ENCODE data around the gene AP5B1.
"Not testable (repeated sequence)": the region's sequence is repeated elsewhere in the genome, so short reads cannot be mapped to it uniquely, and the experiment has no call there.

AP5B1 gene

DNA sequence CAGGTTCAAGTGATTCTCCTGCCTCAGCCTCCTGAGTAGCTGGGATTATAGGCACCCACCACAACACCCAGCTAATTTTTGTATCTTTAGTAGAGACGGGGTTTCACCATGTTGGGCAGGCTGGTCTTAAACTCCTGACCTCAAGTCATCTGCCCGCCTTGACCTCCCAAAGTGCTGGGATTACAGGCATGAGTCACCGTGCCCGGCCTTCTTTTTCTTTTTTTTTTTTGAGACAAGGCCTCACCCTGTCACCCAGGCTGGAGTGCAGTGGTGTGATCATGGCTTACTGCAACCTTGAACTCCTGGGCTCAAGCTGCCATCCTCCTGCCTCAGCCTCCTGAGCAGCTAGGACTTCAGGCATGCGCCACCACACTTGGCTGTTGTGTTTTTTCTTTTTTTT, 13.0 kb downstream of the AP5B1 start:
- not testable (repeated sequence) for DNase-seq (ENCODE audit: low read depth in 2 of 3, low spot score in 2 of 3)

DNA sequence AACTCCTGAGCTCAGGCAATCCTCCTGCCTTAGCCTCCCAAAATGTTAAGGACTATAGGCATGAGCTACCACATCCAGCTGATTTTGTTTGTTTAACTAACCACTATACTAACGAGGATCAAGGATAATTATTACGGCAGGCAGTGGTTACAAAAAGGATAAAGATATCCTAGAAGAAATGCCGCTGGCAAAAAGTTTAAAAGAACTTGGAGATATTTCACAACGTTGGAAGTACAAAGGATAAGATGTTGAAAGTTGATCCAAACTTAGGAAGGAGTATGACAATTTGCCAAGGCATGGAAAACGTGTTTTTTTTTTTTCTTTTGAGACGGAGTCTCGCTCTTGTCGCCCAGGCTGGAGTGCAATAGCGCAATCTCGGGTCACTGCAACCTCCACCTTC, 13.4 kb downstream of the AP5B1 start:
- no peak for DNase-seq (ENCODE audit: low read depth in 2 of 3, low spot score in 2 of 3)

DNA sequence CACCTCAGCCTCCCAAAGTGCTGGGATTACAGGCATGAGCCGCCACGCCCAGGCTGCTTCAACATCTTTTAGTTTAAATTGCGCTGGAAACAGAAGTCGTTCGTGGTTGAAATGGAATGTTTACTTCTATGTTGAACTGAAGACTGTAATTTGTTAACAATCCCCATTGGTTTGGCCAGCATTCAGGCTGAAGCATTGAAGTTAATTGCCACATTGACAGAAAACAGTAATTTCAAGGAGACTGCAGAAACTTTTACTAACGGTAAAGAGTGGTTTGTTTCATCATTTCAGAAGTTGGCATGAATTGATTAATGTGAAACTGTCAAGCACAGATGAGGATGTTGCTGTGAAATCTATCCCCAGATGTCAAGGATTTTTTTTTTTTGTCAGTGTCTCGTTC, 14.2 kb downstream of the AP5B1 start:
- no peak for DNase-seq (ENCODE audit: low read depth in 2 of 3, low spot score in 2 of 3)

DNA sequence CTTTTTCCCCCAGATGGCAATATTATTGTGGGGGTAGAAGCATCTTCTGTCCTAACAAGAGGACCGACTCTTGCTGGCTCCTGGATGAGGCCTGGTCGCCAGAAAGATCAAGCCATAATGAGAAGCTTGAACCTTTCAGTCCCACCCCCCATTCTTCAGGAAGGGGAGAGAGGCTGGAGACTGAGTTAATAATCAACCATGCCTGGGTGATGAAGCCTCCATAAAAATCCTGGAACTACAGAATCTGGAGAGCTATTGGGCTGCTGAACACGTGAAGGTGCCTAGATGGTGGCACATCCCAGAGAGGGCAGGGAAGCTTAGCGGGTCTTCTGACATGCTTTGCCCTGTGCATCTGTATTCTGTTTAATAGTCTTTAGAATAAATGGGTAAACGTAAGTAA, 16.3 kb downstream of the AP5B1 start:
- no peak for DNase-seq (ENCODE audit: low read depth in 2 of 3, low spot score in 2 of 3)

DNA sequence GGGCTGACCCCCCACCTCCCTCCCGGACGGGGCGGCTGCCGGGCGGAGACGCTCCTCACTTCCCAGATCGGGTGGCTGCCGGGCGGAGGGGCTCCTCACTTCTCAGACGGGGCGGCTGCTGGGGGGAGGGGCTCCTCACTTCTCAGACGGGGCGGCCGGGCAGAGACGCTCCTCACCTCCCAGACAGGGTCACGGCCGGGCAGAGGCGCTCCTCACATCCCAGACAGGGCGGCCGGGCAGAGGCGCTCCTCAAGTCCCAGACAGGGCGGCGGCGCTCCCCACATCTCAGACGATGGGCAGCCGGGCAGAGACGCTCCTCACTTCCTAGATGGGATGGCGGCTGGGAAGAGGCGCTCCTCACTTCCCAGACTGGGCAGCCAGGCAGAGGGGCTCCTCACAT, 18.0 kb downstream of the AP5B1 start:
- not testable (repeated sequence) for DNase-seq (ENCODE audit: low read depth in 2 of 3, low spot score in 2 of 3)

DNA sequence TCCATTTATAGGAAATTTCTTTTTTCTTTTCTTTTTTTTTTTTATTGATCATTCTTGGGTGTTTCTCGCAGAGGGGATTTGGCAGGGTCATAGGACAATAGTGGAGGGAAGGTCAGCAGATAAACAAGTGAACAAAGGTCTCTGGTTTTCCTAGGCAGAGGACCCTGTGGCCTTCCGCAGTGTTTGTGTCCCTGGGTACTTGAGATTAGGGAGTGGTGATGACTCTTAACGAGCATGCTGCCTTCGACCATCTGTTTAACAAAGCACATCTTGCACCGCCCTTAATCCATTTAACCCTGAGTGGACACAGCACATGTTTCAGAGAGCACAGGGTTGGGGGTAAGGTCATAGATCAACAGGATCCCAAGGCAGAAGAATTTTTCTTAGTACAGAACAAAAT, 18.6 kb downstream of the AP5B1 start:
- DNase-seq (ENCODE audit: low read depth in 2 of 3, low spot score in 2 of 3), result not testable (repeated sequence)

DNA sequence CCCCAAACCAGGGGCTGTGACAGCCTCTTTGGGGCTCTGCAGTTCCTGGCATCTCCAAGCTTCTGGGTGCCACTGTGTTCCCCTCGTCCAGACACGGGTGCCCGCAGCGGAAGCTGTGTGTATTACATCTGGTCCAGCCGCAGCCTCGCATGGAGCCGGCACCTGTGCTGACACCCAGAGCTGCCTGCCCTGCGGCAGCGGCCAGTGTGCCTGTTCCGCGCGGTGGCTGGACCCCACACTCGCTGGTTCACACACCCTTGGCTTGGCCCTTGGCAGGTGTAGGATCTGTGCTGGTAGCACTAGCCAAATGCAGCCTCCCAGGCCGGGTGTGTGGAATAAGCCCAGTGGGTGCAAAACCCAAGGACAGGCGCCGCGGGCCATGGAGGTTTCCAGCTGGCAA, 35.7 kb downstream of the AP5B1 start:
- DNase-seq (ENCODE audit: low read depth in 2 of 3, low spot score in 2 of 3), result no peak

DNA sequence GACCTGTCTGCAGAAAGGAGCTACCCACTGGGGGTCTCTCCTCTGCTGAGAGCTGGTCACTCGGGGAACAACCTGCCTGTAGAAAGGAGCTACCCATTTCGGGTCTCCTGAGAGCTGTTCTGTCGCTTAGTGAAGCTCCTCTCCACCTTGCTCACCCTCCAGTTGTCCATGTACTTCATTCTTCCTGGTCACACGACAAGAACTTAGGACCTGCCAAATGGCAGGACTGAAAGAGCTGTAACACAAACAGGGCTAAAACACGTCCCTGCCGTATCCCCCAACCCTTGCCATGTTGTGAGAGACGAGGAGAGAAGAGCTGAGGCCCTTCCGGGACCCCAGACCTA, 36.1 kb downstream of the AP5B1 start:
- no peak for DNase-seq (ENCODE audit: low read depth in 2 of 3, low spot score in 2 of 3)

DNA sequence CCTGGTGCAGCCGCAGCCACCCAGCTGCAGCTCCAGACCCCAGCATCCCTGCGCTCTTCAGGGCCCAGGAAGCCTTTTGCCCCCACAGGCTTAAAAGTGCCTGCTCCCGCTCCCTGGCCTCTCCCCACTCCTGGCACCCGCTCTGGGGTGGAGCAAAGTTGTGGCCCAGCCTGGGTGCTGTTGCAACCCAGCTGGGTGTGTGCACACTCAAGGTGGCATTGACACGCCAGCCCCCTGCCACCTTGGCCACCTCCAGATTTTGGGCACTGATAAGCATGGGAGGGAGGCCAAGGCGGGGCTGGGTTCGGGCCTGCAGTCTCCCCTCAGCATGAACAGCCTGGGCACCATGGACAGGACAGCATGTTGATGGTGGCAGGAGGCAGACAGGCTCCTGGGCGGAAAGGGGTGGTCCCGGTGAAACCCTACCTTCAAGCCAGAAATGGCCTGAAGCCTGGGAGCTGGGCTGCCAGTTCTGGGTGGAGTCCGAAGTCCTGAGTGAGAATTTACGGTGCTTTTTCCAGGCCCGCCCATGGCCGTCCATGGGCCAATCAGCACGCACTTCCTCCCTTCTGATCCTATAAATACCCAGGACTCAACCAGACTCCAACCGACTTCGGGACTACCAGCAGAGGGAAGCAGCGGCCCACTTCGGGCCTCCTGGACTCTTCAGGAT, 36.6 kb downstream of the AP5B1 start:
- DNase-seq (ENCODE audit: low read depth in 2 of 3, low spot score in 2 of 3), result no peak

DNA sequence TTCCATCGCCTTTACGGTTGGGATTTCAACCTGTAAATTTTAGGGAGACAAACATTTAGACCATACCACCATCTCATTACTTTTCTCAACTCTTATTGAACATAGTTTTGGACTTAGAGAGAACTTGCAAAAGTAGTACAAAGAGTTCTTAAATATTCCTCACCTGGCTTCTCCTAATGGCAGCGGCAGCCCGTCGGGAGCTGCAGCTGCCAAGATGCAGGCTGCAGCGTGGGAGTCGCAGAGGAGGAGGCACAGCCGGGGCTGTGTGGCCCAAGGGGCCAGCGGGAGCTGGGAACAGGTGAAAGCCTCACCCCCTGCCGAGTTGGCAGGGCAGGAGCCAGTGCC, 37.1 kb downstream of the AP5B1 start:
- DNase-seq (ENCODE audit: low read depth in 2 of 3, low spot score in 2 of 3), result no peak

DNA sequence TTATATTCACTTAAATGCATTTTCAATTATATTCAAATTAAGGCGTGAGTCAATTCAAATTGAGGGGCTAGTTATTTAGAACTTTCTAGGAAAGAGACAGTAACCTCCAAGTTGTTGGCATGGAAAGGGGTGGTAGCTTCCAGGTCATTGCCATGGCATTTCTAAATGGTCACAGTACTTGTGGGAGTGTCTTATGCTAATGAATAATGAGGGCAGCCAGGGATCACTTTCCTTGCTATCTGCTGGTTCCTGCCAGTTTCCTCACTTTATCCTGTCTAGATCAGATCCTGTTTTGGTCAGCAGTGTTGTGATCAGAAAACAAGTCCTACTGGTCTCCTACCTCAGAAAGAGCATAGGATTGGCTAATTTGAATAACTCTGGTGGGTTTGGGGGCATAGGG, 38.4 kb downstream of the AP5B1 start:
- no peak for DNase-seq (ENCODE audit: low read depth in 2 of 3, low spot score in 2 of 3)

DNA sequence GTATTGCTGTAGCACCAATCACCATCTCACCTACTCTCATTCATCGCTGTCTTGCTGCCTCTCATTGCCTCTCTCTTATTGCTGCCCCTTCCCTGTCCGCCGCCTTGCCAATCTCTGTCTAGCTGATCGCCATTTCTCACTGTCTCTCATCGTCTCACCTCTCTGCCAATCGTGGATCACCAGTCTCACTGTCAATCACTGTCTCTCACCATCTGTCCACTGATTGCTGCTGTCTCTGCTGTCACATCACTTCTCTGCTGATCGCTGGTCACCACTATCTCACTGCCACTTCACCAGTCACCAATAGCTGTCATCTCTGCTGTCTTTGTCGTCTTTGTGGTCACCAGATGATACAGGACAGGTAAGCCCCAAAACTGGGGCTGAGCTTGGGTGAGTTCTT, 39.6 kb downstream of the AP5B1 start:
- DNase-seq (ENCODE audit: low read depth in 2 of 3, low spot score in 2 of 3), result no peak

DNA sequence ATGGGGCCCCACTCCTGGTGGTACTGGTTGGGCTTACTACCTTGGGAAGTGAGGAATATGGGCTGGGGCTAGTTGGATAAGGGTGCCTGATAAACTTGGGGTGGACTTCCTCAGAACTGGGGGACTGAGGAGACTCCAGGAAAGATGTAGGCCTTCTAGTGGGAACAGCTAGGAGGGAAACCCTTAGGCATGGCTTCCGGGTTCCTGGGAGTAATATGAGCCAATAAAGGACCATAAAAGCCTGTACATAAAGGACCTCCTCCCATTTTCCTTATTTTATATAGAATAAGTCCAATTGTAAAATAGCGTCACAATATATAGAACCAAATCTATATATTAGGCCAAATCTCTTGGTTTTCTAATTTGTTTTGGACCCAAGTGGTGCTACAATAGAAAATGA, 41.8 kb downstream of the AP5B1 start:
- no peak for DNase-seq (ENCODE audit: low read depth in 2 of 3, low spot score in 2 of 3)

DNA sequence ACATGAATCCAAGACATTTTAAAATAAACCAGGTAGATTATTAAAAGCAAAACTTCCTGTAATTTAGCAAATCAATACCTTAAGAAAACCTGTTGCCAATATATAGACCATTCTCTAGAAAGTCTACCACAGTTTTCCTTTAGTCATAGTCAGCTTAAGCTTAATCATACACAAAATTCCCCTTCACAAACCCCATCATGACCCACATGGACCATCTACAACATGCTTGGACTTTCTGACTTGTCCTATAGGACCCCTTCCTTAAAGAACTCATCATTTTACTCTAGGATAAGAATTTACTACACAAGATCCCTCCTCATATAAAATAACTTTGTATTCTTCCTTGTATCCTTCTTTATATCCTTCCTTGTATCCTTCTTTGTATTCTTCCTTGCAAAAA, 44.0 kb downstream of the AP5B1 start:
- DNase-seq (ENCODE audit: low read depth in 2 of 3, low spot score in 2 of 3), result no peak

DNA sequence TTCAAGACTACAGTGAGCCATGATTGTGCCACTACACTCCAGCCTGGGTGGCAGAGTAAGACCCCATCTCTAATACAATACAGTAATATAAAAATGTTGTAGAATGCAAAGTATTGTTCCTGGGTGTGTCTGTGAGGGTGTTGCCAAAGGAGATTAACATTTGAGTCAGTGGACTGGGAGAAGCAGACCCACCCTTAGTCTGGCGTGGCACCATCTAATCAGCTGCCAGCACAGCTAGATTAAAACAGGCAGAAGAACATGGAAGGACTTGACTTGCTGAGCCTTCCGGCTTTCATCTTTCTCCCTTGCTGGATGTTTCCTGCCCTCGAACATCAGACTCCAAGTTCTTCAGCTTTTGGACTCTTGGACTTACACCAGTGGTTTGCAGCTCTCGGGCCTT, 45.7 kb downstream of the AP5B1 start:
- DNase-seq (ENCODE audit: low read depth in 2 of 3, low spot score in 2 of 3), result not testable (repeated sequence)

DNA sequence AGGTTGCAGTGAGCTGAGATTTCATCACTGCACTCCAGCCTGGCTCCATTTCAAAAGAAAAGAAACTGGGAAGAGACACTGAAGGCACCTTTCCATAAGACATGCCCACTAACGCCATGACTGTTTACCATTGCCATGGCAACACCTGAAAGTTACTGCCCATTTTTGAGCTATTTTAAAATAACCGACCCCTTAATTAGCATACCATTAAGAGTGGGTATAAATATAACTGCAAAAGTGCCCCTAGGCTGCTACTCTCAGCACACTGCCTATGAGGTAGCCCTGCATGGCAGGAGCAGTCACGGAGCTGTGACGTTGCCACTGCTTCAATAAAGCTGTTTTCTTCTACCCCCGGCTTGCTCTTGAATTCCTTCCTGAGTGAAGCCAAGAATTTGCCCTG, 50.3 kb downstream of the AP5B1 start:
- DNase-seq (ENCODE audit: low read depth in 2 of 3, low spot score in 2 of 3), result no peak

DNA sequence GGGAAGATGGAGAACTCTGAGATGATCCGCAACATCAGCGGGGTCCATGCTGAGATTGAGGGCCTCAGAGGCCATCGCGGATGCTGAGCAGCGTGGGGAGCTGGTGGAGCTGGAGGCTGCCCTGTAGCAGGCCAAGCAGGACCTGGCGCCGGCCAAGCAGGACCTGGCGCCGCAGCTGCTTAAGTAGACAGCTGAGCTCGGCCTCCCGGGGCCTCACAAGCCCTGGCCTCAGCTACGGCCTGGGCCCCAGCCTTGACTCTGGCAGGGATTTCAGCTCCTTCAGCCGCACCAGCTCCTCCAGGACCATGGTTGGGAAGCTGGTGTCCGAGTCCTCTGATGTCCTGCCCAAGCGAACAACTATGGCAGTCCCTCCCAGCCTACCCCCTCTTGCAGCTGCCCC, 52.9 kb downstream of the AP5B1 start:
- no peak for DNase-seq (ENCODE audit: low read depth in 2 of 3, low spot score in 2 of 3)

DNA sequence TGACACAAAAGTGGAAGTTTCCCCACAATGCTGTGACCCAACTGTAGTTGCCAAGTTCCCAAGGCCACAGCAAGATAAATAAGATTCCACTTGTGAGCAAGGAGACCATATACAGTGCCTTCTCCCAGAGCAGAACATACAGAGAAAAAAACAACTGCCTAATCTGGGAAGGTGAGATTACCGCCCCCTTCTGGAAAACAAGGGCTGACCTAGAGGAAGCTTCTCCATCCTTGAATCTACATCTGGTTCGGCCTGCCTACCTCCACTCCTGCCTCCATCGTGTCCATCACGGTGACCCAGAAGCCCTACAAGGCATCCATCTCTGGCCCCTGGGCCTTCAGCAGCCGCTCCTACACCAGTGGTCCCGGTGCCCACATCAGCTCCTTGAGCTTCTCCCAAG, 54.1 kb downstream of the AP5B1 start:
- no peak for DNase-seq (ENCODE audit: low read depth in 2 of 3, low spot score in 2 of 3)
